NB4 (cell line): ENCODE data around the gene GNG7.

Experiments used
- MAX ChIP-seq: IDR thresholded peaks from 2 replicates; pipeline ENCODE4 v1.6.1; 2011; ENCODE audit warnings: low read depth, low read length
- POLR2A ChIP-seq: IDR thresholded peaks from 2 replicates; pipeline ENCODE4 v1.6.1; 2011; ENCODE audit warnings: mild to moderate bottlenecking; ENCODE audit not compliant: insufficient read length; ENCODE audit errors: extremely low read depth

DNA sequence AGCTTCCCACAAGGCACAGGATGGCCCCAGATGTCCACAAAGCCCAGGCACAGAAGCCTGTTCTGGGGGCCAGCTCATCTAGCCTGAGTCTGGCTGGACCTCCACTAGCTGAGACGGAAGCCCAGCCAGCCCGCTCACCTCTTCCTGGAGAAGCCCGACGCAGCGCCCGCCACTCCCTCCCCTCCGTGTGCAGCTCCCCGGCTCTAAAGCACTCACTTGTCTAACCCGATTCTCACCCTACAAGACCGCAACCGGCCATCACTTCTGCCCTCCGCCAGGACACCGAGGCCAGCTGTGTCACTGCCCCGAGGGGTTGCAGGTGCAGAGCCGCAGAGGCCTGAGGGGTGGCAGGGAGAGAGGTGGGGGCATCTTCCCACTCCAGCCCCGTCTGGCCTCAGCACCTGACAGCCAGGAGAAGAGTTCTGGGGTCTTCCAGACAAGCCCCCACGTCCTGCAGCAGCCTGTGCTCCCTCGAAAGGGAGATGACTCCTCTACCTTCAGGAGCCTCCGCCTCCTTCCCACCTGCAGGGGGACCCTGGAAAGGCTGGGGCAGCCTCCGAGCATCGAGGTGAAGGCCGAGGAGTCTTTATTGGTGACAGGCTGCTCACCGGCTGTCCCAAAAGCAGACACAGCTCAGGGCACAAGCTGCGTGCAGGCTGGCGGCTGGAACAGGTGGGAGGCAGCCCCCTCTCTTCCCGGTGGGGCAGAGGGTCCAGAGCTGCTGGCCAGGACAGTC is 24.6 kb upstream of the GNG7 start:
- no peak for TF ChIP-seq POLR2A
- TF ChIP-seq MAX, result no peak
